K562 (cell line): ENCODE measurements around the gene TBL1X. TPM values are rescaled to one million over a fixed set of nuclear protein-coding genes. Genes with fewer than 3 reads are reported as not detected.

ENCODE experiments used
- ATAC-seq: fragments of 200-7000 bp; cut with Tn5 transposase; 3 replicates; pipeline ENCODE4 v1.9.1; 2020; ENCODE audit warnings: moderate library complexity
- BruUV-seq: library from RNA; stranded (reverse); fragments of 400-500 nt; replicated peaks from 2 replicates; lab custom pipeline; 2021; lab: Mats Ljungman, UMichigan
- CTCF ChIA-PET: fragments of 300-600 bp; formaldehyde crosslinking; extraction: SDS; loops from one replicate; lab custom pipeline; 2021; ENCODE audit warnings: low intra/inter-chr PET ratio; lab: Yijun Ruan, JAX
- POLR2A ChIA-PET: fragments of 300-600, 350-650 bp; sonication (Branson Sonifier 250); formaldehyde crosslinking; extraction: SDS; loops from one replicate; lab custom pipeline; 2021; ENCODE audit warnings: antibody characterized with exemption, inconsistent platforms; lab: Yijun Ruan, JAX
- DNase-seq, 4 experiments: peaks; one replicate each; pipeline versions ENCODE4 v3.0.0 to v3.0.0-alpha.2; 2011 to 2018; ENCODE audit warnings: low spot score in 3 of 4, mixed read lengths in 3 of 4; ENCODE audit errors: extremely low read depth in 1 of 4
- FAIRE-seq: peaks from 2 replicates; lab custom pipeline; 2011; peaks lifted over from hg19 to GRCh38; lab: Jason Lieb, UNC
- H2AFZ ChIP-seq: 2 replicates; pipeline ENCODE4 v1.6.0; 2011; ENCODE audit warnings: low read depth, low read length, control low read depth, inconsistent platforms
- H3K27ac ChIP-seq: fragments of 200-600 bp; 3 replicates; pipeline ENCODE4 v1.8.0; 2011; ENCODE audit warnings: low read depth, mild to moderate bottlenecking, control low read depth, inconsistent platforms, low read length, moderate library complexity, mixed read lengths; ENCODE audit errors: extremely low read depth
- H3K27me3 ChIP-seq, 2 experiments: fragments of 300-600 bp in 1 of 2; 2 replicates in 1 of 2; 3 replicates in 1 of 2; pipeline versions ENCODE4 v1.6.0 to v1.8.0; 2011; ENCODE audit warnings: inconsistent platforms in 2 of 2, low read length in 2 of 2, mild to moderate bottlenecking in 1 of 2, mixed read lengths in 1 of 2, moderate library complexity in 1 of 2; ENCODE audit not compliant: control insufficient read depth in 2 of 2, insufficient read depth in 2 of 2
- H3K36me3 ChIP-seq: fragments of 300-600 bp; 3 replicates; pipeline ENCODE4 v1.8.0; 2011; ENCODE audit warnings: mild to moderate bottlenecking, low read length, inconsistent platforms; ENCODE audit not compliant: control insufficient read depth, insufficient read depth
- H3K4me1 ChIP-seq, 2 experiments: fragments of 200-600 bp in 1 of 2; replicated peaks in 1 of 2; 2 replicates in 1 of 2; 3 replicates in 1 of 2; pipeline versions ENCODE4 v1.5.1 to v1.8.0; 2011; ENCODE audit warnings: inconsistent platforms in 2 of 2, low read length in 2 of 2, mild to moderate bottlenecking in 1 of 2, mixed read lengths in 1 of 2, moderate library complexity in 1 of 2; ENCODE audit not compliant: control insufficient read depth in 2 of 2, insufficient read depth in 2 of 2
- H3K4me2 ChIP-seq: 2 replicates; pipeline ENCODE4 v1.6.1; 2011; ENCODE audit warnings: low read length, control low read depth, inconsistent platforms, mixed read lengths; ENCODE audit not compliant: insufficient read depth
- H3K4me3 ChIP-seq: fragments of 200-600 bp; sonication (generic), shearing (Covaris generic); 2 replicates; pipeline ENCODE4 v1.5.1; 2016; ENCODE audit warnings: control low read depth, inconsistent platforms
- H3K79me2 ChIP-seq: fragments of 200-600 bp; 3 replicates; pipeline ENCODE4 v1.8.0; 2011; ENCODE audit warnings: low read length, inconsistent platforms; ENCODE audit not compliant: control insufficient read depth, insufficient read depth
- H3K9ac ChIP-seq, 2 experiments: 2 replicates each; pipeline versions ENCODE4 v1.6.0 to v1.6.1; 2011; ENCODE audit warnings: low read depth in 2 of 2, low read length in 2 of 2, control low read depth in 1 of 2, inconsistent platforms in 1 of 2, mild to moderate bottlenecking in 1 of 2, mixed read lengths in 1 of 2; ENCODE audit not compliant: insufficient read depth in 1 of 2
- H3K9me1 ChIP-seq: one replicate; pipeline ENCODE4 v1.6.0; 2011; ENCODE audit warnings: inconsistent platforms, mild to moderate bottlenecking, low read length, moderate library complexity; ENCODE audit not compliant: control insufficient read depth, insufficient read depth
- H3K9me3 ChIP-seq: replicated peaks from 2 replicates; pipeline ENCODE4 v1.5.1; 2011; ENCODE audit warnings: low read depth, low read length, inconsistent platforms; ENCODE audit not compliant: control insufficient read depth, insufficient read depth
- H4K20me1 ChIP-seq: replicated peaks from 2 replicates; pipeline ENCODE4 v1.6.1; 2011; ENCODE audit warnings: low read length, inconsistent platforms, mixed read lengths; ENCODE audit not compliant: control insufficient read depth, insufficient read depth
- AFF4 ChIP-seq: sonication (generic); formaldehyde crosslinking; IDR thresholded peaks from 2 replicates; pipeline ENCODE4 v1.8.0; 2023; ENCODE audit warnings: mild to moderate bottlenecking, missing genetic modification reagents
- BMI1 ChIP-seq: fragments of 150-350 bp; IDR thresholded peaks from 2 replicates; pipeline ENCODE4 v1.6.1; 2014; ENCODE audit warnings: low read length
- CBX1 ChIP-seq: sonication (generic); IDR thresholded peaks from 2 replicates; pipeline ENCODE4 v1.6.1; 2016; ENCODE audit warnings: antibody characterized with exemption, low read depth, mild to moderate bottlenecking
- CC2D1A ChIP-seq: fragments of 450-650 bp; IDR thresholded peaks from 2 replicates; pipeline ENCODE4 v1.6.1; 2017; ENCODE audit warnings: mild to moderate bottlenecking
- CCNT2 ChIP-seq: IDR thresholded peaks from 2 replicates; pipeline ENCODE4 v1.6.1; 2011; ENCODE audit warnings: borderline replicate concordance, low read depth, mild to moderate bottlenecking, moderate library complexity, mixed read lengths, low read length; ENCODE audit not compliant: insufficient read length; ENCODE audit errors: extremely low read depth
- EZH2 ChIP-seq: IDR thresholded peaks from 2 replicates; pipeline ENCODE4 v1.6.1; 2012; ENCODE audit warnings: low read depth, mild to moderate bottlenecking, inconsistent platforms, low read length, borderline replicate concordance
- GATA2 ChIP-seq: sonication (generic); formaldehyde crosslinking; IDR thresholded peaks from 2 replicates; pipeline ENCODE4 v1.4.0; 2020; ENCODE audit warnings: mild to moderate bottlenecking, missing genetic modification reagents
- HMG20B ChIP-seq: fragments of 250-450 bp; sonication (Bioruptor Pico); IDR thresholded peaks from 2 replicates; pipeline ENCODE4 v1.5.0; 2021; ENCODE audit warnings: mild to moderate bottlenecking
- NCOA1 ChIP-seq: fragments of 450-650 bp; IDR thresholded peaks from 2 replicates; pipeline ENCODE4 v1.6.1; 2016; ENCODE audit warnings: low read depth
- NRF1 ChIP-seq, 2 experiments: fragments of 450-650 bp; IDR thresholded peaks in 1 of 2; conservative IDR thresholded peaks in 1 of 2; 2 replicates each; pipeline ENCODE4 v1.6.1; 2014; ENCODE audit warnings: mild to moderate bottlenecking in 2 of 2
- PHF20 ChIP-seq: fragments of 450-650 bp; IDR thresholded peaks from 2 replicates; pipeline ENCODE4 v1.6.1; 2018; ENCODE audit not compliant: partially characterized antibody
- SRSF9 ChIP-seq: fragments of 200-400 bp; formaldehyde crosslinking; IDR thresholded peaks from 2 replicates; pipeline ENCODE4 v1.6.1; 2017; ENCODE audit warnings: low read depth, low read length, borderline replicate concordance
- ZBED1 ChIP-seq: IDR thresholded peaks from 2 replicates; pipeline ENCODE4 v1.6.1; 2014
- ZSCAN29 ChIP-seq: fragments of 450-650 bp; IDR thresholded peaks from 2 replicates; pipeline ENCODE4 v1.6.1; 2017
- WGBS: fragments of 100-300 bp; shearing (Covaris generic); methylation state at CpG from one replicate; pipeline ENCODE4 v1.1.6; 2016; ENCODE audit warnings: low coverage, mixed read lengths; ENCODE audit not compliant: insufficient coverage; ENCODE audit errors: missing lambda C conversion rate; 5-methylcytosine and 5-hydroxymethylcytosine counted together
- in situ Hi-C: fragments of 300-500 bp; cut with MboI; formaldehyde crosslinking; loops from 4 replicates; pipeline ENCODE4 v1.15.0; 2018; ENCODE audit warnings: inconsistent platforms, mixed read lengths
- intact Hi-C: fragments of 100-400 bp; cut with micrococcal nuclease; formaldehyde crosslinking; loops from 2 replicates; pipeline ENCODE4 v1.14.2; 2022
- polyA plus RNA-seq, 8 experiments: library from polyadenylated mRNA; depleted of rRNA in 4 of 8; stranded (reverse) in 5 of 8; unstranded in 3 of 8; fragments of >200 nt; fragmentation: Nextera tagmentation in 2 of 8; fragmentation: Illumina TruSeq in 1 of 8; extraction: Ambion mirVana in 2 of 8; extraction: Trizol in 1 of 8; gene quantifications; 2 replicates each; pipeline versions ENCODE4 v1.2.1 to v1.2.3, GENCODE V29; 2011 to 2014; ENCODE audit warnings: inconsistent platforms in 1 of 8, missing spikeins in 1 of 8
- total RNA-seq, 7 experiments: library from RNA; depleted of rRNA in 6 of 7; stranded (reverse); fragments of >200 nt in 6 of 7; fragmentation: Illumina TruSeq in 2 of 7; extraction: Trizol in 2 of 7; gene quantifications; 2 replicates each; pipeline versions ENCODE4 v1.2.1 to v1.2.3, GENCODE V29; 2011 to 2021; ENCODE audit warnings: low replicate concordance in 1 of 7
- TF ChIP-seq, protein P1 (sequence below), 2 experiments: fragments of 150-350 bp in 1 of 2; IDR thresholded peaks; 2 replicates each; pipeline ENCODE4 v1.6.1; 2012 to 2016; ENCODE audit warnings: low read depth in 2 of 2, low read length in 2 of 2, mild to moderate bottlenecking in 1 of 2, moderate library complexity in 1 of 2

The TBL1X gene
- total and polyA plus RNA-seq, 9 of the 15 experiments (the other 6 are each of a cell fraction or from before 2014, with no cell fraction given), result 6.0 to 49.6 (median 19.7) TPM

DNA sequence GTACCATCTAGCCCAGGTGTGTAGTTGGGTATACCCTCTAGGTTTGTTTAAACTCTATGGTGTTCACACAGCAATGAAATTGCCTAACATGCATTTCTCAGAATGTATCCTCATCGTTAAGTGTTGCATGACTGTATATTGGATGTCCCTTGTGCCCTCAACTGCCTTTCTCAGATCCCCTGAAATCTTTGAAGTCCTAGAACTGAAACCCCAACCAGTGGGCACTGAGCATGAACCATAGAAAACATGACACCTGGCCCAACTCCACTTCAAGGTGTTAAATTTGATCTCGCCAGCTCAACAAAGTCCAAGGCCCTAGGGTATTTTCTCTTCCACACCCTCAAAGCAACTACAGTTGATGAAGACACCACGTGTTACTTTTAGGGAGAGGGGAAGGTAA is 265.2 kb downstream of the TBL1X start (continued):
- no peak for TF ChIP-seq AFF4 (CRISPR knock-in tag)

- Histone ChIP-seq H3K4me3 (no peak overlapping the region), H3K9me3 (no peaks in the 10 kb centered on the region; the same call in 1 of the 2 replicates), H3K79me2 (no peaks in the 10 kb centered on the region), H3K27ac (no peak overlapping the region), H3K4me2 (no peak overlapping the region), H2AFZ (no peak overlapping the region), H3K9ac (no peak overlapping the region), H3K36me3 (no peaks in the 10 kb centered on the region), H3K4me1 (no peaks in the 10 kb centered on the region), H3K9me1 (no peaks in the 10 kb centered on the region), H4K20me1 (no peaks in the 10 kb centered on the region), H3K27me3 (no peaks in the 10 kb centered on the region)
- no TSS peak for BruUV-seq
- DNase-seq (no peak), ATAC-seq (no peak), FAIRE-seq (no peak)
- CTCF ChIA-PET, result no interaction called here
- POLR2A ChIA-PET, result no interaction called here
- in situ Hi-C loops (no loop called here), intact Hi-C loops (no loop called here)
- 0% methylated on average over 1 of the region's 1 CpG for WGBS
- TF ChIP-seq, protein P1, sequence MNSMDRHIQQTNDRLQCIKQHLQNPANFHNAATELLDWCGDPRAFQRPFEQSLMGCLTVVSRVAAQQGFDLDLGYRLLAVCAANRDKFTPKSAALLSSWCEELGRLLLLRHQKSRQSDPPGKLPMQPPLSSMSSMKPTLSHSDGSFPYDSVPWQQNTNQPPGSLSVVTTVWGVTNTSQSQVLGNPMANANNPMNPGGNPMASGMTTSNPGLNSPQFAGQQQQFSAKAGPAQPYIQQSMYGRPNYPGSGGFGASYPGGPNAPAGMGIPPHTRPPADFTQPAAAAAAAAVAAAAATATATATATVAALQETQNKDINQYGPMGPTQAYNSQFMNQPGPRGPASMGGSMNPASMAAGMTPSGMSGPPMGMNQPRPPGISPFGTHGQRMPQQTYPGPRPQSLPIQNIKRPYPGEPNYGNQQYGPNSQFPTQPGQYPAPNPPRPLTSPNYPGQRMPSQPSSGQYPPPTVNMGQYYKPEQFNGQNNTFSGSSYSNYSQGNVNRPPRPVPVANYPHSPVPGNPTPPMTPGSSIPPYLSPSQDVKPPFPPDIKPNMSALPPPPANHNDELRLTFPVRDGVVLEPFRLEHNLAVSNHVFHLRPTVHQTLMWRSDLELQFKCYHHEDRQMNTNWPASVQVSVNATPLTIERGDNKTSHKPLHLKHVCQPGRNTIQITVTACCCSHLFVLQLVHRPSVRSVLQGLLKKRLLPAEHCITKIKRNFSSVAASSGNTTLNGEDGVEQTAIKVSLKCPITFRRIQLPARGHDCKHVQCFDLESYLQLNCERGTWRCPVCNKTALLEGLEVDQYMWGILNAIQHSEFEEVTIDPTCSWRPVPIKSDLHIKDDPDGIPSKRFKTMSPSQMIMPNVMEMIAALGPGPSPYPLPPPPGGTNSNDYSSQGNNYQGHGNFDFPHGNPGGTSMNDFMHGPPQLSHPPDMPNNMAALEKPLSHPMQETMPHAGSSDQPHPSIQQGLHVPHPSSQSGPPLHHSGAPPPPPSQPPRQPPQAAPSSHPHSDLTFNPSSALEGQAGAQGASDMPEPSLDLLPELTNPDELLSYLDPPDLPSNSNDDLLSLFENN (IDR thresholded peaks at IDR 0.05; ENCODE audit: low read depth in 2 of 2, low read length in 2 of 2), result no peak
- TF ChIP-seq NRF1 (conservative IDR thresholded peaks at IDR 0.05 in 1 of 2, IDR thresholded peaks at IDR 0.05 in 1 of 2) (no peak), ZBED1 (no peak), BMI1 (no peak), ZSCAN29 (no peak), CC2D1A (no peak), EZH2 (no peak), CCNT2 (no peak), HMG20B (CRISPR knock-in tag) (no peak), CBX1 (no peak), SRSF9 (no peak), PHF20 (no peak), NCOA1 (no peak), GATA2 (no peak)
Observed at GRCh38 chrX:9730752-9731151, 265.9 kb downstream of the TBL1X start.
